CD4-positive, alpha-beta T cell treated with Interleukin-17A for 4 hours (primary cell): ENCODE data around the gene RBKS.
"Not testable (repeated sequence)": the region's sequence is repeated elsewhere in the genome, so short reads cannot be mapped to it uniquely, and the experiment has no call there.

Experiments used
- DNase-seq: peaks from one replicate; pipeline ENCODE4 v3.0.0-alpha.2; 2020; ENCODE audit warnings: mixed read lengths

RBKS gene

GRCh38 chr2:27796791-27797765 is 93.1 kb downstream of the RBKS start:
- DNase-seq: no peak

- no peak for DNase-seq
Observed at GRCh38 chr2:27795868-27796277, 94.3 kb downstream of the RBKS start.

DNA sequence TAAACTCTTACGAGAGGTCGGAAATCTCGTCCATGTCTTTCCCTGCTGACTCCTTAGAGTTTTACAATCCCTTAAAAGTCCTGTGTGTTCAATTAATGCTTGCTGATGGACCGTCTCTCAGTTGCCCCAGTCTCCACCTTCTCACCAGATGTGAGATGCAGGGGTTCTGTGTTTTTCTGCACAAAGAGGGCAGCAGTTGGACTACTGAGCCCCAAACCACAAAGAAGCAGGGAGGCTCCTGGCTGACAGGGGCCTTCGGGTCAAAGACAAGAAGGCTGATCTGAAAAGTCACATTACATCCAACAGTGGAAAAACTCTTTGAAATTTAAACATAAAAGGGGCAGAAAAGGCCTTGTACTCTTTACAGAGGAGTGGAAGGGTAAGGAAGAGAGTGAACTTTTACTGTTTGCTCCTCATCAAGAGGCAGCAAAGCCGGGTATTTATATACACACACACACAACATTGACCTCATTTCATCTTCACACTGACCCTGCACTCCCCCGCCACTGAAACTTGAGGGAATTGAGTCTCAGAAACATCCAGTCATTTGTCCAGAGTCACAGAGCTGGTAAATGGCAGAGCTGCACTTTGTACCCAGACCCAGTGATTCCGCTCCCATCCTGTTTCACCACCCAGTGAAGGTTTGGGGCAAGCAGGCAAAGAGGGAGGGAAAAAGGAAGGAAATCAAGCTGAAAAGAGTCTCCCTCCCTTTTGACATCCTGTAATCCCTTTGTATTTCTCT is 94.9 kb downstream of the RBKS start:
- DNase-seq: no peak

DNA sequence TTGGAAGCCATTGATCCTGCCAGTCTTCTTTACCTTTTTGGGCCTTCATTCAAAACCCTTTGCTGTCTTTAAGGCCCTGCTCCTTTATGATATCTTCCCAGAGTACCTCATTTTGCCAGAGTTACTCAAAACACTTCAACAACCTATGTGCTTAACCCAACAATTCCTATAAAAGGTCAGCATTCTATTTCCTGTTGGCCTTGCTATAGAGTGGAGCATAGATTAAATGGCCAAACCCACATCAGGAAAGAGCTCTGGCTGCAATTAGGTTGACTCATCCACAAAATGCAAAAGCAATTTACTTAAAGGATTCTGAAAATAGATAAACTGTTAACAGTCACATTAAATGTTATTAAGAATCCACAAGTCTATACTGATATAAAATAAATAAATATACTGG is 97.4 kb downstream of the RBKS start:
- DNase-seq: no peak

- DNase-seq: no peak
Observed at GRCh38 chr2:27790796-27791195, 99.4 kb downstream of the RBKS start.

GRCh38 chr2:27782701-27783100 is 107.5 kb downstream of the RBKS start:
- DNase-seq: no peak

- DNase-seq: no peak
Observed at GRCh38 chr2:27781496-27781895, 108.7 kb downstream of the RBKS start.

GRCh38 chr2:27779417-27780055 is 110.7 kb downstream of the RBKS start:
- no peak for DNase-seq

DNA sequence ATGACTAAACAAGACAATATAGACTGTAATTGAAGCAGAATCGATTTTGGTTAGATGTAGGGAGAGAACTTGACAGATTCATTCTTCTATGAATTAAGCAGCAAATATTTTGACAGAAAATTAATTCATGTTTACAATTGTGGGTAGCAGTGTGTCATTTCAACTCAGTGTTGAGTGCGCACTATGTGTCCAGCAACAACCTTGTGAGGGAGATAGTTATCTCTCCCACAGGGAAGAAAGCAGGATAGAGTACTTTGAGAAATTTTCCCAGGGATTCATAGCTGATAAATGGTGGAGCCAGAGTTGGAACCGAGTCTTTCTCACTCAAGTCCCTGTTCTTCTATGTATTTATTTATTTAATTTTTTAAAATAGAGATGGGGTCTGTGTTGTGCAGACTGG is 113.5 kb downstream of the RBKS start:
- no peak for DNase-seq

DNA sequence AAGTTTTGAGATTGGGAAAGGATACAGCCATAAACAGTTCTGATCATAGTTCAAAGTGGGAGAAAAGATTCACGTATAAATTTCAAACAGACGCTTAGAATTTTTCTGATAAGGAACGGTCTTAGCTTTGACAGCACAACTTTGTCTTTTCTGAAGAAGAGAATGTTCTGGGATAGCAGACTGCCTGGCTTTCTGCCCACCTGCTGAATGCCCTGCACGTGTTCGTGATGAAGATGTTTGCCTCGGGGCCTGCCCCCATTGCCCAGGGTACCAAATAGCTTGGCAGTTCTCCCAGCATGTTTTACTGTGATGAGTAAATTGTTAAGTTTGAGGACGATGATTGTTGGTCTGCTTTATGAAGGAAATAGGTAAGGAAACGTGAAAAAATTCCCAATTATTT is 114.1 kb downstream of the RBKS start:
- DNase-seq: no peak

GRCh38 chr2:27773959-27774358 is 116.2 kb downstream of the RBKS start:
- no peak for DNase-seq

GRCh38 chr2:27772804-27773203 is 117.4 kb downstream of the RBKS start:
- no peak for DNase-seq

GRCh38 chr2:27771548-27772335 is 118.4 kb downstream of the RBKS start, which contains the start of gene MRPL33:
MRPL33 (plus strand) TSS chr2:27771719; CDS start chr2:27771778, 59 bp downstream.
- DNase-seq: peak; percentile 95

- no peak for DNase-seq
Observed at GRCh38 chr2:27771202-27771547, 119.0 kb downstream of the RBKS start.

GRCh38 chr2:27766287-27766661 is 123.9 kb downstream of the RBKS start:
- DNase-seq: no peak

GRCh38 chr2:27765621-27766286 is 124.4 kb downstream of the RBKS start:
- DNase-seq: peak; percentile 71

GRCh38 chr2:27764526-27764925 is 125.7 kb downstream of the RBKS start:
- DNase-seq: not testable (repeated sequence)

DNA sequence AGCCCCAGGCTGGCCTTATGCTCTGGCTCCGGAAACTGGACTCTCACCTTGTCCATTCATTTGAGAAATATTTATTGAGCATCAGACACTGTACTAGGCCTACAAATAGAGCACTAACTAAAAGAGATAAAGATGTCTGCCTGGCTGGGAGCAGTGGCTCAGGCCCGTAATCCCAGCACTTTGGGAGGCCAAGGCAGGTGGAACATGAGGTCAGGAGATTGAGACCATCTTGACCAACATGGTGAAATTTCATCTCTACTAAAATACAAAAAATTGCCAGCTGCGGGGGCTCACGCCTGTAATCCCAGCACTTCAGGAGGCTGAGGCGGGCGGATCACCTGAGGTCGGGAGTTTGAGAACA is 126.3 kb downstream of the RBKS start:
- DNase-seq: no peak

GRCh38 chr2:27762951-27763906 is 127.0 kb downstream of the RBKS start:
- DNase-seq: no peak

- DNase-seq: no peak
Observed at GRCh38 chr2:27756544-27757498, 133.4 kb downstream of the RBKS start.
